ENCODE data around the gene BMP2K.
"Not testable (repeated sequence)": the region's sequence is repeated elsewhere in the genome, so short reads cannot be mapped to it uniquely, and the experiment has no call there.

Gene BMP2K

DNA sequence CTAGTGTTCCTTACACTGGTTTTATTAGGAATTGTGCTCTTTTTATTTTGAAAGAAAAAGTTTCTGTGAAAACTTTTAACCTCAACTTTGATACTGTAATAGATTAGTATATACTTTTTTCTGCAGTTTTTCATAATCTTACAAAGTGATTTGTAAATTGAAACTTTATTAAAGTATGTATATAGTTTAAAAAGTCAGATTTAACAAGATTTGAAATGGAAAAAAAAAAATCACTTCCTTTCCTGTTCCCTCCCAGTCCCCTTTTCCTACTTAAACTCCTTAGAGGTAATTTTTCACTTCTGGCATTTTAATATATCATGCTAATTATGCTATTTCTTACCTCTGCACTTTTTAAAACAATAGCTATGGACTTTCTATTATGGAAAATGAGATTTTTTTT lies 113.8 kb downstream of the BMP2K start:
- no peak overlapping the region for H3K4me3 ChIP-seq (ENCODE audit: low read depth, low read length)
- TF ChIP-seq CTCF (IDR thresholded peaks at IDR 0.05; ENCODE audit: low read depth, low read length), result no peak
- no peak for DNase-seq (ENCODE audit: low read depth, low spot score)
- in situ Hi-C loops (cut with HindIII; ENCODE audit: low sequenced_read_pairs), result no loop called here

DNA sequence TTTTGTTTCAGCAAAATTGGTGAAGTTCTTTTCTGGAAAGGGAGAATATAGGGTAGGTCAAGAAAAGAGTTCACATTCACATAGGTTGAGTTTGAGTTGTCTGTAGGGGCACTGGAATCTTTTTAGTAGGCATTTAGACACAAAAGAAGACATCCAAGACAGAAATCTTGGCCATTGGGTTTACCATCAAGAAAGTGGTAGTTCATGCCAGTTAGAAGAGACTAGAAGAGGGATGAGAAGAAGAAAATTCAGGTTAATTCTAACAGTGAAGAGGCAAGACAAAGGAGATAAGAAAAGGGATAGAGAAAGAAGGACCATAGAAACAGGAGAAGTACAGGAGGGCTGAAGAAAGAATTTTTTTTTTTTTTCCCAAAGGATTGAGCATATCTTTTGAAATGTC lies 123.2 kb downstream of the BMP2K start:
- H3K4me3 ChIP-seq (ENCODE audit: low read depth, low read length), result no peak overlapping the region
- in situ Hi-C loops (cut with HindIII; ENCODE audit: low sequenced_read_pairs), result no loop called here
- DNase-seq (ENCODE audit: low read depth, low spot score), result no peak
- no peak for TF ChIP-seq CTCF (IDR thresholded peaks at IDR 0.05; ENCODE audit: low read depth, low read length)

GRCh38 chr4:78901882-78902281 lies 125.7 kb downstream of the BMP2K start:
- in situ Hi-C loops (cut with HindIII; ENCODE audit: low sequenced_read_pairs), result no loop called here
- no peak for TF ChIP-seq CTCF (IDR thresholded peaks at IDR 0.05; ENCODE audit: low read depth, low read length)
- no peak for DNase-seq (ENCODE audit: low read depth, low spot score)
- no peak overlapping the region for H3K4me3 ChIP-seq (ENCODE audit: low read depth, low read length)

DNA sequence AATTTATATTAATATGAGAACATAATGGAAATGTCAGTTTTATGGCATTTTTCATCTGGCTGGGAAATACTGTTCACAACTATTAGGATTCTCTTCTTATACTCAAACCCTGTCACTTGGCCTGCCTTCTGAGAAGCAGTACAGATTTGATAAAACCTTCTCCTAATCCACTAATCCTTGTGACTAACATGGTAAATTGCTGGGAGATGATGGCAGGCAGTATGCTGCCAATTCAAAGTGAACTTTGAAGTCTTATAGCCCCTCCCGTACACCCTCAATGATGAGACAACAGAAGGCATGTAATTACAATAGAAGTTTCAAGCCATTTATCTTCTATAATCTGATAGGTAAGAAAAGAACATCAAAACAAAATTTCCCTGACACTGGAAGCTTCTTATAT lies 126.1 kb downstream of the BMP2K start:
- in situ Hi-C loops (cut with HindIII; ENCODE audit: low sequenced_read_pairs), result no loop called here
- TF ChIP-seq CTCF (IDR thresholded peaks at IDR 0.05; ENCODE audit: low read depth, low read length), result no peak
- no peak for DNase-seq (ENCODE audit: low read depth, low spot score)
- no peak overlapping the region for H3K4me3 ChIP-seq (ENCODE audit: low read depth, low read length)

- TF ChIP-seq CTCF (IDR thresholded peaks at IDR 0.05; ENCODE audit: low read depth, low read length), result no peak
- H3K4me3 ChIP-seq (ENCODE audit: low read depth, low read length), result no peak overlapping the region
- DNase-seq (ENCODE audit: low read depth, low spot score), result no peak
- in situ Hi-C loops (cut with HindIII; ENCODE audit: low sequenced_read_pairs), result no loop called here
Measured at GRCh38 chr4:78904143-78904542, 128.0 kb downstream of the BMP2K start.

DNA sequence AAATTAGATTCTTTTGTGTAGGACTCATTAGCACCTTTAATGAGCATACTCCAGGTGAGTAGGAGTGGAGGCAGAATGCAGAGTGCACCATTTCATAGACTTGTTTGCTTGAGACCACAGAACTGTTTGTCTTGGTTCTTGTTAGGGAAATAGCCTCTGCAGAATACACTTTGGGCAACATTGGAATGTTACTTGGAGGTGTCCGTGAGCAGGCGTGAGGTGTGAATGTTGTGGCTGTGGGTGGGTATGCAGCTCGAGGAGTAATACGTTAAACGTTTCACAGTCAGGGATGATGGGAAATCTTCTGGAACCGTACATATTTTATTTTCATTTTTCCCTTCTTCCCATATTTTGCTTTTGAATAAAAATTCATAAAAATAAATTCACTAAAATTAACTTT lies 131.5 kb downstream of the BMP2K start:
- in situ Hi-C loops (cut with HindIII; ENCODE audit: low sequenced_read_pairs), result no loop called here
- H3K4me3 ChIP-seq (ENCODE audit: low read depth, low read length), result no peak overlapping the region
- no peak for DNase-seq (ENCODE audit: low read depth, low spot score)
- TF ChIP-seq CTCF (IDR thresholded peaks at IDR 0.05; ENCODE audit: low read depth, low read length), result no peak

GRCh38 chr4:78908974-78909373 lies 132.8 kb downstream of the BMP2K start:
- H3K4me3 ChIP-seq (ENCODE audit: low read depth, low read length); DNase-seq (ENCODE audit: low read depth, low spot score); in situ Hi-C loops (cut with HindIII; ENCODE audit: low sequenced_read_pairs): not testable (repeated sequence)

Measured in astrocyte of the spinal cord (primary cell).